COLO668 (cell line): ENCODE results near the gene GLB1L2.

Experiments
- DNase-seq: peaks from one replicate; lab custom pipeline; 2025; ENCODE audit not compliant: unreplicated experiment; lab: John Stamatoyannopoulos, UW

Gene GLB1L2

GRCh38 chr11:134417871-134418840 lies 86.4 kb downstream of the GLB1L2 start:
- no peak for DNase-seq

GRCh38 chr11:134423106-134423505 lies 91.3 kb downstream of the GLB1L2 start:
- no peak for DNase-seq

GRCh38 chr11:134425413-134425812 lies 93.6 kb downstream of the GLB1L2 start:
- no peak for DNase-seq
